HG03280 (cell line): Measurements from ENCODE around the gene CARD16.
"Not testable (repeated sequence)": the region's sequence is repeated elsewhere in the genome, so short reads cannot be mapped to it uniquely, and the experiment has no call there.

Source experiments
- ATAC-seq: cut with Tn5 transposase; IDR thresholded peaks from one replicate; pipeline ENCODE4 v1.9.1; 2021; ENCODE audit warnings: mild to moderate bottlenecking, moderate library complexity; ENCODE audit not compliant: unreplicated experiment

The CARD16 gene

DNA sequence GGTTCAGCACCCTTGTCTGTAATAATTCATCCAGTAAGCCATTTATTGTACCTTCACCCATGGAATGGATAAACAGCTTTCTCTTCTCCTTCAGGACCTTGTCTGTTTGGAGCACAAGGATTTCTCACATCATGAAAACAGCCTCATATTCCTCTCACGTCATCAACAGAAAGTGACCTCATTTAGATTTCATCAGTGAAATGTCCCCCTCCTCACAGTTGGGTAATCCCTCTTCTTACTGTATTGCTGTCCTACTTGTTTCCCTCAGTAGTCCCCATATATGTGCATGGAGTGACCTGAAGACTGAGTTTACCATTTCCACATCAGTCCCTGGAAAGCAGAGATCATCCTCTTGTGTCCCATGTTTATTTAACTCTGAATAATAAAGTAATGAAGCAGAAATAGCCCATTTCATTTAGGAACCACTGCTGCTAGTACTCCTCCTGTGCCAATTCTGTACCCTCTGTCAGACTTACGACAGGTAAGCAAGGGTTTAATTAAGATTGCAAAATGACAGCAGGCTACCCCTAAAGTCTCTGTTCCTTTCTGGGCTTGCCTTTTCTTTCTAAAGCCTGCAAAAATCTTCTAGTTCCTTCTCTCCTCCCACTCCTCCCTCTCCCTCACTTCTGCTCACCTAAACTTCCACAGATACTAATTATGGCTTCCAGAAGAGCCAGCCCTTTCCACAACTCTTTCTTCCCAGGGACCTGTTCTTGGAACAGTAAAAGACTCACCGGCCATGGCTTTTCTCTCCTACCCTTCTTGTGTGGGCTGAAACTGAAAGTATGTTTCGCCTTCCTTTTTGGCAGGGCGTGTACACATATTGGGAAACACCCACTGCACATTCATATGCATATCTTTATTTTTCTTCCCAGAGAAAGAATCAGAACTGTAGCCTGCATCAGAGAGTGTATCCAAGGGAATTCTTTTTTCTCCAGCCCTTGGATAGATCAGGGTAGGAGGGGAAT is at the start of gene CARD16:
Gene CARD16 (minus strand): TSS at position 779 of the 968 bp plus-strand sequence. CDS start 38 bp downstream, at position 741.
- ATAC-seq: peak; percentile 98

DNA sequence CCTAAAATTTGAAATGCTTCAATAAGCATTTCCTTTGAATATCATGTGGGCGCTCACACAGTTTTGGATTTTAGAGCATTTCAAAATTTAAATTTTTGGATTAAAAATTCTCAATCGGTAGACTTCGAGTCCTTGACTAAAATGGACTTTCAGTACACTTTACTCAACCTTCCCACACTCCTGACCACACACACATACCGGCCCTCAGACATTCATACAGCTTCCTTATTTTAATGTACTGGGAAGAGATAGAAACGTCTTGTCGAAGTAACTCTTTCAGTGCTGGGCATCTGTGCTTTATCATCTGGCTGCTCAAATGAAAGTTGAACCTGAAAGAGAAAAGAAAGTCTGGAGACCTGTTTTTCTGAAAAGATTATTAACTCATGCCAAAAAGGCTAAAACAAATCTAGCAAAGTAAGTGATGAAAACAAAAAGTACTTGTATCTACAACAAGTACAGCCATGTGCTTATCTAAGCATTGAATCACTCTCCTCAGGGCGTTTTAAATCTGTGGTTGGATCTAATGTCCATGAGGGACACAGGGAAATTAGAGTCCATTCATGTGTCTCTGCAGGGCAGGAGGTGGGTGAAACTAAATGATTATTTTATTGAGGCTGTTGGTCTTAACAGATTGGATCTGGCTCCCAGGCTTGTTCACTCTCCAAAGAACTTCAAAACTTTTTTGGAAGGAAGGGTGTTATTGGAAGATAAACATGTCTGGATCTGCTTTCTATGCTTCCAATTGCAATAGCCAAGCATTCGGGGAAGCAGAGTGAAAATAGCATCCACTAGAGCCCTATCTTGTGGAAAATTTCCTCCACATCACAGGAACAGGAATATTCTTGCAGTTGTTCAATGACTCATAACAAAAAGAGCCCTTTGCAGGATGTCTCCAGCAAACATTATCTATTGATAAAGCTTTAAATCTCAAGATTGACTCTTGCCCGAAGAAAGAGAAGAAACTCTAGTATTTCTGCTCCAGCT is 47.4 kb upstream of the CARD16 start:
- ATAC-seq: no peak

DNA sequence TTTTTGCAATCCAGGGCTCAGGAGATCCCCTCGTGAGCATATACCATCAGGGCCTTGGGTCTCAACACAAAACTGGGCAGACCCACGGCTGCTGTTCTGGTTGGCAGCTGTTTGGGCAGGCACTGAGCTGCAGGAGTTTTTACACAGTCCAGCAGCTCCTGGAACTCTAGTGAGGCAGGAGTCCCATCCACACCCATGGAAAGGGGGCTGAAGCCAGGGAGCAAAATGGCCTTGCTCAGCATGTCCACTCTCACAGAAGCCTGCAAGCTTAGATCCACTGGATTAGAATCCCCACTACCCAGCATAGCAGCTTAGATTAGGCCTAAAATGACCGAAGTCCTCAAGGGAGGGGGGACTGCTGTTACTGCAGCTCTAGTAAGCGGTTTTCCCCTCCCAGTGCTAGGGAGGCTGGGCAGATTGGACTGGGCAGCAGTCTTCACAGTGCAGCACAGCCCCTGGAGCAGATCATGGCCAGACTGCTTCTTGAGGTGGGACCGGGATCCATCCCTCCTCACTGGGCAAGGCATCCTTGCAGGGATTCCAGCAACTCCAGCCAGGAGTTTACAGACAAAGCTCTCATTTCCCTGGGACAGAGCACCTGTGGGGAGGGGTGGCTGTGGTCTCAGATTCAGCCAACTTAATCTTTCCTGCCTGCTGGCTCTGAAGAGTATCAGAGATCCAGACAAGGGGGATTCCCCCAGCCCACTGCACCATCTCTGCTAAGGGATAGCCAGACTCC is 36.4 kb upstream of the CARD16 start:
- no peak for ATAC-seq

DNA sequence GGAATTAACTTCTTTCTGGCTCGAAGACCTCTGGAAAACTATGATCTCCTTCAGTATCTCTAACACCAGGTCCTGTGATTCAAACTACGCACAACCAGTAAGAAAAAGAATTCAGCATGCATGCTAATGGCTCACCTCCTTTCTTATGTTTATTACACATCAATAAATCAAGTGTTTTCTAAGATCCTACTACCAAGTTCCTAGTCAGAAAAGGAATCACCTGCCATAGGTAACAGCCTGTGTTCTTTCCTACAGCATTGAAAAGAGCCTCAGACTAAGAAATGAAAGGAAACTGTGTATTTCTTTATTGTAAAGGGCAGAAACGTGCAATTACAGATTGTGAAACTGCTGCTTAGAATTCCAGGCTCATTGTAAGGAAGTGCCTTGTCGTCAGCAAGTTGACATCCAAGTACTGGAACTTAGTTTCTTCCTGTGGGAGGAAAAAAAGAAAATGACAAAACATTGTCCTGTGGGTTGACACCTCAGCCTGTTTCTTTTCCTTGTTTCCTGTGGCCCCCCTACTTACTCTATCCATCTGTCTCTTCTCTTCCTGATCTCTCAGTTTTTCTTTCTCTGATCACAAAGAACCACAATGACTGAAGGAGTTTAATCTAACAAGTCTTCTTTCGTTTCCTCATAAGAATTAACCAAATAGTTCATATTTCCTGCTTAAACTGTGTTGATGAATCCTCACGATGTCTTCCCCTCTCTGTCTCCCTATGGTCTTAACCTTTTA is 35.2 kb upstream of the CARD16 start:
- not testable (repeated sequence) for ATAC-seq

DNA sequence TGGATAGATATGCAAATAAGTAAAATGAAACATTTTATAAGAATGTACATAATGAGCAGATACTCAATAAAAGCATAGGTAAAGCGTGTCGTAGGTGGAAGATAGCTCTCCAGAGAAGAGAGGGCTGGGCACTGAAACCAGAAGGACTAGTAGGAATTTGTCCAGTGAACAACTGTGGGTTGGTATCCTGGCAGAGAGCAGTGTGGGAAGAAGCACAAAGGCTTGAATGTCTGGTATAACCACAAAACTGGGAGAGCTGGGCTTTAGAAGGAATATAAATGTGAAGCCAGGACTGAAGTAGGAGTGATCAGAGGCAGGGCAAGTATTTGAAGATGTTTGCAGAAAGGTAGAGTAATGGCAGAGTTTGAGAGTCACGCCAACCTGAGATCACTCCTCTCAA is 33.1 kb upstream of the CARD16 start:
- ATAC-seq: no peak

DNA sequence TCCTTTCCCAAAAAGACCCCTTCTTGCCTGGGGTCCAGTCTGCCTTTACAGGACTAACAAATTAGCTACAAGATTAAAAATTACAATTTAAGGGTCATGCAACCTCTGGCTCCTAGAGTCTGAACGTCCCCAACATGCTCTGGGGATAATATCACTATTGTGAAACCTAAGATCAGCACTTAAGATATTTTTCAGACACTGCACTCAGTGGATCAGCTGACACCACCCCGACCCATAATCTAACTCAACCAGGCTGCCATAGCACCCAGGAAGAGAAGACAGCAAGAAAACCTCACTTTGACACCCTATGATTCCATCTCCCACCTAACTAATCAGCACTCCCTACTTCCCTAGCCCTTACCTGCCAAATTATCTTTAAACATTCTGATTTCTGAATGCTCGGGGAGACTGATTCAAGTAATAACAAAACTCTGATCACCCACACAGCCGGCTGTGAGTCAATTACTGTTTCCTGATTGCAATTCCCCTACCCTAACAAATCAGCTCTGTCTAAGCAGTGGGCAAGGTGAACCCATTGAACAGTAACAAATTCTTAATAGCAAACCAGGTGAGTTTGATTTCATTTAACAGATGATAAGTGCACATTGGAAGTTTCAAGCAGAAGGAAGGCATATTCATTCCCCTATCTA is 32.1 kb upstream of the CARD16 start:
- ATAC-seq: not testable (repeated sequence)

DNA sequence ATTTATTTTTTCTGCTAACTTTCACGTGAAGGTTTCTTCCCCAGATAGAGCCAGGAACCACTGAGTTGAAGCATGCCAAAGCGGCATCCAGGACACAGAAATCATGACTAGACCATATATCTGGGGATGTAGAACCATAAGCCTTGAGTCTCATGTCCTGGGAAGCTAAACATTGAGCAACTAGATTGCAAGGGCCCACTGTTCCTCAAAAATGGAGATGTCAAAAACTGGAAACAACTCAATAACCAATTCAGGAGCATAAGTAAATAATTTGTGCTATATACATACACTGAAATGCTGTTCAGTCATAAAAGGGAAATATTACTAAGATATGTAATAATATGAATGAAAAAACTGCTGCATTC is 29.0 kb upstream of the CARD16 start:
- ATAC-seq: no peak

DNA sequence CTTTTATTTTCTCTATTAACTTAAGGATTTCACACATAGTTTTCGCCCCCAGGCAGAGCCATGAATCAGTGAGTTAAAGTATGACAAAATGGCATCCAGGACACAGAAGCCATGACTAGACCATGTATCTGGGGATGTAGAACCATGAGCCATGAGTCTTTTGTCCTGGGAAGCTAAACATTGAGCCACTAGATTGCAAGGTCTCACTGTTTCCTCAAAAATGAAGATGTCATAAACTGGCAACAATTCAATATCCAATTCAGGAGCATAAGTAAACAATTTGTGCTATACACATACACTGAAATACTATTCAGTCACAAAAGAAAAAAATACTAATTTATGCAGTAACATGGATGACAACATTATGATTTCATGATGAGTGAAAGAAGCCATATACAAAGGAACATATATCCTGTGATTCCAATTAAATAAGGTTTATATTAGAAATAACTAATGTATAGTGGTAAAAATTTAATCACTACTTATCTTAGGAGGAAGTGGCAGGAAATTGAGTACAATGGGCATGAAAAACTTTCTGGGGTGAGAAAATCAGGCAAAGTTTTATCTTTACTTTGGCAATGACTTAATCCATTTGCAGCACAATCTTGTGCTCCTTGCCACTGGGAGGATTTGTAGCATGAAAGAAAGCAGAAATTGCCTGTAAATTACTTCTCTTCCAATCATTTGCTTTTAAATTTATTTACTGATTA is 28.5 kb upstream of the CARD16 start:
- no peak for ATAC-seq

DNA sequence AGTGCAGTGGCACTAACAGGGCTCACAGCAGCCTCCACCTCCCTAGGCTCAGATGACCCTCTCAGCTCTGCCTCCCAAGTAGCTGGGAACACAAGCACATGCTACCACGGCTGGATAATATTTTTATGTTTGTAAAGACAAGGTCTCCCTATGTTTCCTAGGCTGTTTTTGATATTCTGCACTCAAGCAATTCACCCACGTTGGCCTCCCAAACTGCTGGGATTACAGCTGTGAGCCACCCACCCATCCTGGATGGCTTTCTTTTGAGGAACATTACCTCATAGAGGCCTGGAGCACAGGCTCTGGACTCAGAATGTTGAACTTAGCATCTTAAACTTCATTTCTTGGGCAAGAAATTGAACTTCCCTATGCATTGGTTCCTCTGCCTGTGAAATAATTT is 26.9 kb upstream of the CARD16 start:
- not testable (repeated sequence) for ATAC-seq

DNA sequence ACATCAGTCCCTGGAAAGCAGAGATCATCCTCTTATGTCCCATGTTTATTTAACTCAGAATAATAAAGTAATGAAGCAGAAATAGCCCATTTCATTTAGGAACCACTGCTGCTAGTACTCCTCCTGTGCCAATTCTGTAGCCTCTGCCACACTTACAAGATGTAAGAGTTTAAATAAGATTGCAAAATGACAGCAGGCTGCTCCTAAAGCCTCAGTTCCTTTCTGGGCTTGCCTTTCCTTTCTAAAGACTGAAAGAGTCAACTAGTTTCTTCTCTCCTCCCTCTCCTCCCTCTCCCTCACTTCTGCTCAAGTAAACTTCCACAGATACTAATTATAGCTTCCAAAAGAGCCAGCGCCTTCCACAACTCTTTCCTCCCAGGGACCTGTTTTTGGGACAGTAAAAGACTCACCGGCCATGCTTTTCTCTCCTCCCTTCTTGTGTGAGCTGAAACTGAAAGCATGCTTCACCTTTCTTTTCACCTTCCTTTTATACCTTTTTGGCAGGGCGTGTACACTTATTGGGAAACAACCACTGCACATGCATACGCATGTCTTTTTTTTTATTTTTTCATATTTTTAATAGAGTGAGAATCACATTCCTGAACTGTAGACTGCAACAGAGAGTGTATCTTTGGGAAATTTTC is 26.1 kb upstream of the CARD16 start:
- ATAC-seq: no peak

DNA sequence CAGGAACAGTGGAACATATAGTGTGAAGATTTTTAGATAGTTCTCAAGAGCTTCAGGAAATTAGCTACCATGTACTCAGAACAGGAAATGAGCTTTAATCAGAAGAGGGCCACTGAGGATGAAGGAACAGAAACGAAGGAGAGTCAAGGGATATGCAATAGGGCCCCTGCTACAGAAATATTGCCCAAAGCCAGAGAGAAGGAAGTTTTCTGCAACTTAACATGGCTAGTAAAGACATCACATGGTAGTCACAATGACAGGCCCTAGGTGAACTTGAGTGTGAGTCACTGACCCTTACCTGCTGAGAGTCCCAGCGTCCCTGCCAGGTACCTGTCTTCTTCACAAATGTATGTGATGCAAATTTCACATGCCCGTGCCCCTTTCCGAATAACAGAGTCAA is 25.2 kb upstream of the CARD16 start:
- ATAC-seq: no peak

DNA sequence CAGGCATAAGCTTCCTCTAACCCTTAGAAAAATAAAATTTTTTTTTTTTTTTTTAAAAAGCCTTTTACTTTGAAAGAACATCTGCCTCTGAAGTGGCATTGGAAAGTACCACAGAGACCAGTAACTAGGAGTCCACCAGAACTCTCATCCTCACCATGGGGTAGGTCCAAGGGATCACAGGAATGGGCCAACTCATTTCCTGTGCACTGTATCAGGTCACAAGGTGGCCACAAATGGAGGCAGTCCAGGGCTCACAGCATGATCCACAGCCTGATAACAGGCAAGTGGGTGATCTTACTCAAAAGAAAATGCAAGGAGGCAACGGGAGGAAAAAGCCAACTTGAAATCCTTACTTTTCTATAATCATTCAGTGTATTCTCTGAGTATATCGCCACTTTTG is 24.6 kb upstream of the CARD16 start:
- not testable (repeated sequence) for ATAC-seq

DNA sequence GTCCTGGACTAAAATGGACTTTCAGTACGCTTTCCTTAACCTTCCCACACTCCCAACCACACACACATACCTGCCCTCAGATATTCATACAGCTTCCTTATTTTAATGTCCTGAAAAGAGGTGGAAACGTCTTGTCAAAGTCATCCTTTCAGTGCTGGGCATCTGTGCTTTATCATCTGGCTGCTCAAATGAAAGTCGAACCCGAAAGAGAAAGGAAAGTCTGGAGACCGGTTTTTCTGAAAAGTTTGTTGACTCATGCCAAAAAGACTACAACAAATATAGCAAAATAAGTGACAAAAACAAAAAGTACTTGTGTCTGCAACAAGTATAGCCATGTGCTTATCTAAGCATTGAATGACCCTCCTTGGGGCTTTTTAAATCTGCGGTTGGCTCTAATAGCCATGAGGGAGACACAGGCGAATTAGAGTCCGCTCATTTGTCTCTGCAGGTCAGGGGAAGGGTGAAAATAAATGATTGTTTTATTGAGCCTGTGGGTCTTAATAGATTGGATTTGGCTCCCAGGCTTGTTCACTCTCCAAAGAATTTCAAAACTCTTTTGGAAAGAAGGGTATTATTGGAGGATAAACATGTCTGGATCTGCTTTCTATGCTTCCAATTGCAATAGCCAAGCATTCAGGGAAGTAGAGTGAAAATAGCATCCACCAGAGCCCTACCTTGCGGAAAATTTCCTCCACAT is 18.3 kb upstream of the CARD16 start:
- ATAC-seq: not testable (repeated sequence)

DNA sequence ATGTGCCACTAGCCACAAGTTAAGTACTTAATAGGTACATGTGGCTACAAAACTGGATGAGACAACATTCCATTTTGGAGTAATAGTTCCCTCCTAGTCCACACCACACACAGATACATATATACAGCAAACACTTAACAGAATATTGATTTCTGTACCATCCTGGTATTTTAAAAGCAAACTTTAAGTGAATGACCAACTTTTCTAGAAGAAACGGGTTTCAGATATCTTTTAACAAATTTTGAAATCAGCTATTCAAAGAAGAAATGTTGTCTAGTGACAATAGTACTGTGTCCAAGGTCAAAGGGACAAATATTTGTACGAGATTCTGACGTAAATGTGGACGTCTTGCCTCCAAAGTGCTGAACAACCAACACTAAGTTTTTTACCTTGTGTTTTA is 12.3 kb upstream of the CARD16 start:
- no peak for ATAC-seq

DNA sequence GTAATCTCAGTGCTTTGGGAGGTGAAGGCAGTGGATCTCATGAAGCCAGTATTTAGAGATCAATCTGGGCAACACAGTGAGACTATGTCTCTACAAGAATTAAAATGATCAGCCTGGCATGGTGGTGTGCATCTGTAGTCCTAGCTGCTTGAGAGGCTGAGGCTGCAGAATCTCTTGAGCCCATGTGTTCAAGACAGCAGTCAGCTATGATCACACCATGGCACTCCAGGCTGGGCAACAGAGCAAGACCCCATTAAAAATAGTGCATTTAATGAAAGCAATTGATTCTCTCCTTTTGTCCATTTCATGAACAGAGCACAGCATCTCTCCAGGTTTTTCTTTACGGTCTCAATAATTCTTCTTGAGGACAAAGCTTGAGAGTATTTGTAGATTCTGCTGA is 11.3 kb upstream of the CARD16 start:
- no peak for ATAC-seq

DNA sequence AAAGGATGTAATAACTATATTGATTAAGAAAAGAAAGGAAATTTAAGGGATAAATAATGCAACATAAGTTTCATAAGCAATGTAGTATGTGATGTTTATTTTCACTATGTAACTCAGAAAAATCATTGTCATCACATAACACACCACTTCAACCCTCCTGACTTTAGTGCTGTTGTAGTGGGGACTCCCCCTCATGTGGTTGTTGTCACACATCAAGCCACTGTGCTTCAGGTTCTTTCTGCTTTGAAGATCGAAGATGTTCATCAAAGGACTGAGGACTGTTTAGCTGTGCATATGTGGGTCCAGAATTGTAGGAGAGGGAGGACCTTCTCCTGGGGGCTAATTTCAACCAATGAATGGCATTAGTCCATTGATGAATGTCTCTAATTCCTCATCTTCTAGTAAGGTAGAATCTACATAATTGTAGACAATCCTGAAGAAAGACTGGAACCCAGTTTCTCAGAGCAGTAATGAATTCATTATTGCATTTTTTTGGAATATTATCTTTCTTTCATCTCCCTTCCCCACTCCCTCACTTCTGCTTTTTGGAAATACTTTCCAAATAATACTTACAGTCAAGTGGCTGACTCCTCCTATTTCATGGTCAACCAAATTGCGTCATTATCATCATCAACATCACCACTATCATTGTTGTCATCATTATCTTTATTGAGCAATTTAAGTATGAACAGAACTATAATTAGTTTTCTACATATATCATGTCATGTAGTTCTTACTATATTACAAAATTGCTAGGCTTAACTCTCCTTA is 9.8 kb upstream of the CARD16 start:
- no peak for ATAC-seq

DNA sequence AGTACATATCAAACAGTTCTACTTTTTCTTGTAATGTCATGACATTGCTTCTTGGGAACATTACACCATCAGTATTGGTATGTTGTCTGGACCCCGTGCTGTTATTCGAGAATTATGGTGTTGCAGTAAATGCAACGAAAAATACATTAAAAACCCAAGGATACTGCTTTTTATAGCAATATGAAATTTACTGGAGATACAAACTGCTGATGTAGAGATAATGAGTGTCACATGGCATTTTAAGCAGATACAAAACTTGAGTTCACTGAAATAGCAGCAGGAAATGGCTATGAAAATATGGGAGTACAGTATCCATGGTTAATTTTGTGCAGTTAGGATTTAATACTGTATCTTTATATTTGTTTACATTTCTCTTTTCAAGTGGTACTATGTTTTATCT is 7.4 kb upstream of the CARD16 start:
- no peak for ATAC-seq
